ENCODE results near the gene SUOX. TPM values are rescaled to one million over a fixed set of nuclear protein-coding genes. Genes with fewer than 3 reads are reported as not detected.
"Not testable (repeated sequence)": the region's sequence is repeated elsewhere in the genome, so short reads cannot be mapped to it uniquely, and the experiment has no call there.

Gene SUOX
- total RNA-seq, 1 donor from 2014 or later, result 8.3 TPM

DNA sequence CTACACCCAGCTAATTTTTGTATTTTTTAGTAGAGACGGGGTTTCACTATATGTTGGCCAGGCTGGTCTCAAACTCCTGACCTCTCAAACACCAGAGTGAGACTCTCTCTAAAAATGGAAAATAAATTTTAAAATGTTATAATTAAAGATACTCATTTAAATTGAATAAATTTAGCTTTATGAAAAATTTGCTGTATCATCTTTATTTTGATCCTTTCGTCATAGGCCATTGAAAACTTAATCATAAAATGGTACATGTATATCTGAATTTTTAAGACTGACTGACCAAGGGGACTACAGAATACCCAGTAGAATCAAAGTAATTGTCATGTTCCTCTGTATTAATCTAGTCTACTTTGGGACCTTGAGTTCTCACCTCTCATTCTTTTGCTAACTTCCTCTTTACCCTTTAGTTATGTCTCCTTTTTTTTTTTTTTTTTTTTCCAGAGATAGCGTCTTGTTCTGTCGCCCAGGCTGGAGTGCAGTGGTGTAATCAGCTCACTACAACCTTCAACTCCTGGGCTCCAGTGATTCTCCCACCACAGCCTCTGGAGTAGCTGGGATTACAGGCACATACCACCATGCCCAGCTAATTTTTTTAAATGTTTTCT lies 13.7 kb upstream of the SUOX start:
- no peak for DNase-seq

DNA sequence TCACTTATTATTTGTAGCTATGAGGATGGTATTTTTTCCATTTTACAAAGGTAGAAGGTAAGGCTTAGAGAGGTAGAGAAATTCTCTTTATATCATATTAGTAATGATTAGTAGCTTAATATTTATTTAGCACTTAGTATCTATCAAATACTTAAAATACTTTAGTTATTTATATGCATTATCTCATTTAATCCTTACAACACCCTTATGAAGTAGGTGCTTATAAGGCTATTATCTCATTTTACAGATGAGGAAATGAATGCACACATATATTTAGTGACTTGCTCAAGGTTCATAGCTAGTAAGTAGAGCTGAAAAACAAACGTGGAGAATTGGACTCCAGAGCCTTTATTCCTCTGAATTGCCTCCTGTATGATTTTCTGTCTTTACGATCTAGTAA lies 12.2 kb upstream of the SUOX start:
- DNase-seq, result no peak

DNA sequence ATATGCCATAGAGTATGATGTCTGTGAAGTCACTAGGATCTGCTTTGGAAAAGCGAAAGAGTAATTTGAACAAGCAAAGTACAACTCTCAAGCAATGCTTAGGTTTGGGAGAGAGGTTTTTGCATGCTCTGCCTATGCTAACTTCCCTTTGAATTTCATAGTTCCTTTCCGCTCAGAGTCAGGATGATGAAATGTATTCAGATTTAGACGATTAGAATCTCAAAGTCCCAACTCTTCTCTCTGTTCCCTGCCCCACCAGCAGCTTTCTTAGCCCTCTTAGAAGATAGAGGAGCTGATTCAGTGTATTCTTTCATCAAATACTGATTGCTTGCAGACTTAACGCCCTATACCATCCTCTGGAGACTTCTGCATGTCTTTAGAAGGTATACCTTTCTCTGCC lies 11.7 kb upstream of the SUOX start:
- no peak for DNase-seq

DNA sequence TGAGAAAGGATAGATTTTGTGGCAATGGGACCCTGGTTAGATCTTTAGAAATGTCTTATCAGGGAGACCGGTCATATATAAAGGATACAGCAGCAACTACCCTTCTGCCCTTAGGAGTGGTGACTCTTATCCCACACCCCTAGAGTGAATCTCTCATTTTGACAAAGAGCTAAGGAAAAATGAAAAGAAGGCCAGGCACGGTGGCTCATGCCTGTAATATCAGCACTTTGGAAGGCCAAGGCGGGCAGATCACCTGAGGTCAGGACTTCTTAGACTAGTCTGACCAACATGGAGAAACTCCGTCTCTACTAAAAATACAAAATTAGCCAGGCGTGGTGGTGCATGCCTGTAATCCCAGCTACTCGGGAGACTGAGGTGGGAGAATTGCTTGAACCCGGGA lies 11.1 kb upstream of the SUOX start:
- not testable (repeated sequence) for DNase-seq

DNA sequence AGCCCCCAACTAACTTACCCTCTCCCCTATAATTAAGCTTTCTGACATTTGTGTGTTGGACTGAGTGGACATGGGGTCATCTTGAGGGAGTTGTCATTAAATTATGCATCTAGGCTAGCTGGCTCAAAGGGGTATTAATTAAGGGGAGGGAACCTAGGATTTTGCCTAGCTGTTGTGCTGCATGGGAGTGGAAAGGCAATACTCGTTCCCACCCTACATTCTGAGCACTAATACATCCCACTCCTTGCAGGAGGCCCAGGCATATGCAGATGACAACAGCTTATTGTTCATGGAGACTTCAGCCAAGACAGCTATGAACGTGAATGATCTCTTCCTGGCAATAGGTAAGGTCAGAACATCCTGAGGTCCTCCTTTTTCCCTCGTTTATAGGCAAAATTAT lies 6.0 kb upstream of the SUOX start:
- DNase-seq, result no peak

DNA sequence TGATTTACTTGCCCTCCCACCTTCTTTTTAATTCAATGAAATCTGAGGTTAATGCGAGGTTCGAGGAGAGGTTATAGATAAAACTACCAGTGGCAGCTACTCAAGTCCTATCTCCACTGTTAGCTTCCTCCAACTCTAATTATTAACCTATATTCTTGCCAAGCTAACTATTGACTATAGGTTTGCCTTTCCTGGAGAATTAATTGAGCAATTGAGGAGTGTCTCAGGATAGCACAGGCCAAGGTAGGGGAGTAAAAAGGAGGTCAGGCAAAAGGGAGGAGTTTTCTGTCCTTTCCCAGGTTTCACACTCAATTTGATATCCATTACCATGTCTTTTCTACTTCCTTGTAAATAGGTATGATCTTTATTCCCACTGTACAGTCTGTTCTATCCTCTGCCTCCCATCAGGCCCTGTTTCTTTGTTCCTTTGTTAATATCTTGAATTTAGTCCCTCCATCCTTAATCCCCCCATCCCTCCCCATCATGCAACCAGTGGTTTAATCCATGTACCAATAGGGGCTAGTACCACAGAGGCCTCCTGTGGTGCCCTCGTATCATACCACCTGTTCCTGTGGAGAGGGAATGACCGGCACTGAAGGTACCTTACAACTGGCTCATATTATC lies 3.7 kb upstream of the SUOX start:
- no peak for DNase-seq

DNA sequence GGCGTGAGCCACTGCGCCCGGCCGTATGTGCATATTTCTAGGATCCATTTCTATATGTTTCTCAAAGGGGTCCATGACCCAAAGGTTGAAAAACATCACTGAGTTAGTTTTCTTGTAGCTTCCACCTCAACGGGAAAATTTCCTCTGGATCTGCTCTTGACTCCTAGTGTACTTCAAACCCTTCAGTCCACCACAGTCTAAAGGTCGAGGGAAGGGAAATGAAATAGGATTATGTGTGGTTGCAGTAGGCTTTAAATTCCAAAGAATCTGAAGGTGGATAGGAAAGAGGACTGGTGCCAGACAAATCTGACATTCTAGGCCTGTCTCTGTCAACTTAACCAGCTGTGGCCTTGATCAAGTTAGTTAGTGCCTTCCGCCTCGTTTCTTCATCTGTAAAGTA lies 1.7 kb upstream of the SUOX start:
- DNase-seq, result no peak

DNA sequence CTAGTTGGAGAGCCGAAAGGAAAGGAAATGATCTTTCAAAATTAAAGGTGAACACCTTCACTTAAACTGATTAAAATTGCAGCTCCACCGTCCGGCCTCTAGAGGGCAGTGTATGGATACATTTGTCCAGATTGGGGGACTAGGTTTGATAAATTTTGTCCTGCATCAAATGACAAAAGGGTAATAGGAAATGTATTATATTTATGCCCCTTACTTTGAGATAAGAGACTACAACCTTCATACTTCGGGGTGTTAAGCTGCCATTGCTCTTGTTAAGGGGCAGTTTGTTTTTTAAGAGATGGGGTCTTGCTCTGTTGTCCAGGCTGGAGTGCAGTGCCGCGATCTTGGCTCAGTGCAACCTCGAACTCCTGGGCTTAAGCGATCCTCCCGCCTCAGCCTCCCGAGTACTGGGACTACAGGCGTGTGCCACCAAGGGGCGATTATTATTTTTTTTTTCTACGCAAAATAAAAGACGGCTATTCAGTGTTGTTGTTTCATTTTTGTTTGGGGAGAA lies 818 bp upstream of the SUOX start:
- peak; percentile 24 for DNase-seq

DNA sequence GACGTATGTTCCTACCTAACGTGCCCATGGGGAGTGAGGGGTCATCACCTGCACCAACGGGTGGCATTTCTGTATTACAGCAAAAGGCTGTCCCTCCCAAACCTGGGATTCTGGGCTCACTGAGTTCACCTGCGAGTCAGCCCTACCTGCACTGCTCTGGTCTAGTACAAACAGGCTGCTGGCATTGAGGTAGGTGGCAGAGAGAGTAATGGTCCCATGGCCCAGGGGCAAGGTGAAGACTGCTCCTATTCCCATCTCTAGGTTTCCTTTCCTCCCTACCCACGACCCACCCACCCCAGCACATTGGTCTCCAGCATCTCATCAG lies 421 bp downstream of the SUOX start:
- no peak for DNase-seq

DNA sequence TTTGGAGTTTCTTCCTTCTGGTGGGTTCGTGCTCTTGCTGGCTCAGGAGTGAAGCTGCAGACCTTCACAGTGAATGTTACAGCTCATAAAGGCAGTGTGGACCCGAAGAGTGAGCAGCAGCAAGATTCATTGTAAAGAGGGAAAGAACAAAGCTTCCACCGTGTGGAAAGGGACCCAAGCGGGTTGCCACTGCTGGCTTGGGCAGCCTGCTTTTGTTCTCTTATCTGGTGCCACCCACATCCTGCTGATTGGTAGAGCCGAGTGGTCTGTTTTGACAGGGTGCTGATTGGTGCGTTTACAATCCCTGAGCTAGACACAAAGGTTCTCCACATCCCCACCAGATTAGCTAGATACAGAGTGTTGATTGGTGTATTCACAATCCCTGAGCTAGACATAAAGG lies 2.4 kb downstream of the SUOX start:
- DNase-seq, result not testable (repeated sequence)

DNA sequence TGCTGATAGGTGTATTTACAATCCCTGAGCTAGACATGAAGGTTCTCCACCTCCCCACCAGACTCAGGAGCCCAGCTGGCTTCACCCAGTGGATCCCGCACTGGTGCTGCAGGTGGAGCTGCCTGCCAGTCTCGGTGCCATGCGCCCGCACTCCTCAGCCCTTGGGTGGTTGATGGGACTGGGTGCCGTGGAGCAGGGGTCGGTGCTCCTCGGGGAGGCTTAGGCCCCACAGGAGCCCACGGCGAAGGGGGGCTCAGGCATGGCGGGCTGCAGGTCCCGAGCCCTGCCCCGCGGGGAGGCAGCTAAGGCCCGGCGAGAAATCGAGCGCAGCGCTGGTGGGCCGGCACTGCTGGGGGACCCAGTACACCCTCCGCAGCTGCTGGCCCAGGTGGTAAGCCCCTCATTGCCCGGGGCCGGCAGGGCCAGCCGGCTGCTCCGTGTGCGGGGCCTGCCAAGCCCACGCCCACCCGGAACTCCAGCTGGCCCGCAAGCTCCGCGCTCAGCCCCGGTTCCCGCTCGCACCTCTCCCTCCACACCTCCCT lies 3.0 kb downstream of the SUOX start:
- not testable (repeated sequence) for DNase-seq

DNA sequence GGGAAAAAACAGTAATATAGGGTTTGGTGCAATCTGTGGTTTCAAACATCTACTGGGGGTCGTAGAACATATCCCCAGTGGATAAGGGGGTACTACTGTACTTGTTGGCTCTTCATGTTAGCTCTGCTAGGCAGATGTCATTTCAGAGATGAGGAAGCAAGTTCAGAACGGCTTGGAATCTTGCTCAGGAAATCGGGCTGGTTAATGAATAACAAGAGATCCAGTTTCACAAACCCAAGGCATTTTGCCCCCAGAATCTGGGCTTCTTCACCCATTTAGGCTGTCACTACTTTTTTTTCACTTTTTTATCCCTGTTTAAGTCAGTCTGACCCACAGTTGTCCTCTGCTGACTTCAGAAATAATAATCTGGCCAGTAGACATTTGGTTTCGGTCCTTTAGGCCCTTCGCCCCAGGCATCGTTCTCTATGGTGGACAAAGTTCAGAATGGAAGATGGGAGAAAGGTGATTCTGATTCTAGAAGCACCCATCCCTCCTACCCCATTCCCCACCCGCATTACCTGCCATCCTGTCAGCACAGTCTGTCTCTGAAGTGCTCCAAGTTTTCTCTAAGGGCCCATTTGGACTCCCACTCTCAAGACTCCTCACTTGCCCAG lies 4.5 kb downstream of the SUOX start:
- DNase-seq, result no peak

DNA sequence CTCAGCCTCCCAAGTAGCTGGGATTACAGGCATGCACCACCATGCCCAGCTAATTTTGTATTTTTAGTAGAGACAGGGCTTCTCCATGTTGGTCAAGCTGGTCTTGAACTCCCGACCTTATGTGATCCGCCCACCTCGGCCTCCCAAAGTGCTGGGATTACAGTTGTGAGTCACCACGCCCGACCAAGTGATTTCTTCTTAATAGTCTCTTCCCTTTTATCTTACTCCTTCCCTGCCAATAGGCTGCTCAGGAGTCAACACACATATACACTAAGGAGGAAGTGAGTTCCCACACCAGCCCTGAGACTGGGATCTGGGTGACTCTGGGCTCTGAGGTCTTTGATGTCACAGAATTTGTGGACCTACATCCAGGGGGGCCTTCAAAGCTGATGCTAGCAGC lies 6.3 kb downstream of the SUOX start:
- DNase-seq, result not testable (repeated sequence)

DNA sequence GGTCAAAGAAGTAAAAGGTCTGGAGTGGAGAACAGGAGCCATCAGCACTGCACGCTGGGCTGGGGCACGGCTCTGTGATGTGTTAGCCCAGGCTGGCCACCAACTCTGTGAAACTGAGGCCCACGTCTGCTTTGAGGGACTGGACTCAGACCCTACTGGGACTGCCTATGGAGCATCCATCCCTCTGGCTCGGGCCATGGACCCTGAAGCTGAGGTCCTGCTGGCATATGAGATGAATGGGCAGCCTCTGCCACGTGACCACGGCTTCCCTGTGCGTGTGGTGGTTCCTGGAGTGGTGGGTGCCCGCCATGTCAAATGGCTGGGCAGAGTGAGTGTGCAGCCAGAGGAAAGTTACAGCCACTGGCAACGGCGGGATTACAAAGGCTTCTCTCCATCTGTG lies 7.1 kb downstream of the SUOX start:
- no peak for DNase-seq

DNA sequence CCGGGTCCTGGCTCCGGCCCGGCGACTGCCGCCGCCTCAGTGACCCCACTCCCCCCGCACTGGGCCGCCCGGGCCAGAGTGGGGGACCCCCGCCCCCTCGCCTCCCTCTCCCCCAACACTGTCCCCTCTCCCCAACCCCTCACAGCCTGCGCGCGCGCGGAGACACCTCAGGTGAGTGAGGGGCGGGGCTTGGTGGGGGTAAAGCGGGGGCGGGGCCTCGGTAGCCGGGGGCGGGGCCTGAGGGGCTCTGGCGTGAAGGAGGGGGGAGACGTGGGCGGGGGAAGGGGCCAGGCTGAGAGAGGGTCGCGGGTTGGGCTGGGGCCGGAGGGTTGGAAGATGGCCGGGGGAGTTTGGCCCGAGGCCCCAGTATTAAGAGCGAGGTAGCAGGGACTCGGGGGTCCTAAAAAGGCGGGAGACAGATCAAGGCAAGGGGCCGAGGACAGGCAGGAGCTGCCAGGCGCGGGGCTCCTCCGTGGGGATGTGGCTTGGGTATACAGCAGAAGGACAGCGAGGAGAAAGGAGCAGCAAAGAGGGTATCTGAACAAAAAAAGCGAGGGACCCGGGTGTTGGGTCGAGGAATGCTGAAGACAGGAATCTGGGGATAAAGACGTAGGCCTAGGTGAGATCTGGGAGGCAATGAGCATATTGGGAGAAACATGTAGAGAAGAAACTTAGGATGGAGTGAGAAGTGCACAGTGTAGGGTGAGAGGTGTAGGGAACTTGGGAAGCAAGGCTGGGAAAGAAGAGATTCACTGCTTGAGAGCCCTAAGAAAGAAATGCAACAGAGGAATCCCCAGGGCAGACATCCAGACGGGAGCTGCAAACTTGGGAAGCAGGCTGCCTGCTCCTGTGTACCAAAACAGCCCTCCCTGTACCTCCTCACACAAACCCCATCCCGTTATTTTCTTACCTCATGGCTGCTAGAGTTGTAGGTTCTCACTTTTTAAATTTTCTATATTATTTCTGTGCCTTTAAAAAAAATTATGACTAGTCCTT lies 10.8 kb downstream of the SUOX start:
- peak; percentile 35 for DNase-seq

DNA sequence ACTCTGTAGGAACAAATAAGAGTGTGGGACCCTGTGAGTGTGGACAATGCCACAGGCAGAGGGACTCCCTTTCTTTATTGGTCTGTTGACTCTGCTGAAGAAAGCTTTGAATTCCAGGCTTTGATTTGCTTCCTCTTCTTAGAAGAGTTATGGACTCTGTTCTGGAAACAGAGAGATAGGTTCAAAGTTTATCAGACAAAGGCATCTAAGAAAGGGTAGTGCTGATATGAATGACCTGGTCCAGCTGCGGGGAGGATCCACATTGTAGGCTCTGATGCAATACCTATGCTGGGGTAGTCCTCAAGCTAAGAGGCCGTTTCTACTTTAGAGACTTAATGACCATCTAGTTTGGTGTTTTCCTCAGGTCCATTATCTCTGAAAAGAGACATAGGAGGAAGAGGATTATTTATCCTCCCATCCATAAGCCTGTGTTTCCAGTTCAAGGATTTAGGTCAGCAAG lies 13.1 kb downstream of the SUOX start:
- DNase-seq, result no peak

DNA sequence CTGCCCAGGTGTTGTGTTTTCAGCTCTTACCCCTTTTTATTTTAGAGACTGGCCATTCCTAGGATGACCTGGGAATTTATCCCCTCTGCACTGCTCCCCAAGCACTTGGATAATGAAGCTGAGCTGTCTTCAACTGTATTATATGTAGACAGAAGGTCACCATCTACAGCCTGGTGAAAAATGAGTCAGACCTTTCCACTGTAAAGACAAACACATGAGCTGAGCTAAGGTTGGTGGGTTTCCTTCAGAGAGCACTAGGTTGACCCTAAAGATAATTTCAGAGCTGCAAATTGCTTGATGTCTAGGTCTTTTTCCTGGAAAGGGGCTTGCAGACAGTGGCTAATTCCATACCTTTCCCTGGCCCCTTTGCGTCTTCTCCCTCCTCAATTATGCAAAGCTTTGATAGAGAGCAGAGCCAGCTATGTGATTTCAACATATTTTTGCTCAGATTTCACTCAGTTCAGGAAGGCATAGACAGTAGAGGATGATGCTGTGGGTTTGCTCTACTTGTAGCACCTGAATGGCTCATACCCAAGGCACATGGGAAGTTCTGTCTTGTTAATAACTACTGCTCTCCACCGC lies 14.5 kb downstream of the SUOX start:
- no peak for DNase-seq

DNA sequence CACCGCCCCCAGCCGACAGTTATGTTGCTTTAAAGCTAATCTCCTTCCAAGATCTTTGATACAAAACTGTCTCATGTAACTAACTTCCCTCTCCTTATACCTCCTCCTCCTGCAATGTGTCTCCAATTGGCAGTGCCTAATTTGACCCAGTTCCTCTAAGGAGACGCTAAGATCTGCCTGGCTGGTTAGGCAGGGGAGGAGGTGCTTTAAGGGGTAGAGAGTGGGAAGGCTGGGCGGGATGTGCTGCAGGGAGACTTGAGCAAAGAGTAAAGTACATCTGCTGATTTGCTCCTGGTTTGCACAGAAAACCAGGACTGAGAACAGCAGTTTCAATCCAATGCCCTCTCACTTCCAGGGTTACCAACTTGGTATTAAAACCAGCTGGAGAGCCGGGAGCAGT lies 16.4 kb downstream of the SUOX start:
- peak; percentile 20 for DNase-seq

DNA sequence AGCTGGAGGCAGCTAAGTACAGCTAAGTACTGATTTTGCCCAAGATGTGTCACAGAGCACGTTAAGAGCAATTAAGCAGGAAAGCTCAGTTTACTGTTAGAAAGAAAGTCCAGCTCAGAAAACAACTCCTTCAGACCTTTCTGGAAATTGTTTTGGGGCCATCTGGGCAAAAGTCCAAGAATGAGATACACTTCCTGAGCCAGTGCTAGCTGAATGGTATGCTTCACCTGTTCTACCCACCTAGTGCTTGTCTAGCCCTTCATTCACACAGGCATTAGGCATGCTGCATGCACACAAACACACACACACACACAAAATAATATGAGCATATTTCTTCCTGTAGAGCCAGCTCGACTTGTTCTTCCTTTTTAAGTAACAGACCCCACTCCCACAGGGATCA lies 17.1 kb downstream of the SUOX start:
- DNase-seq, result no peak

DNA sequence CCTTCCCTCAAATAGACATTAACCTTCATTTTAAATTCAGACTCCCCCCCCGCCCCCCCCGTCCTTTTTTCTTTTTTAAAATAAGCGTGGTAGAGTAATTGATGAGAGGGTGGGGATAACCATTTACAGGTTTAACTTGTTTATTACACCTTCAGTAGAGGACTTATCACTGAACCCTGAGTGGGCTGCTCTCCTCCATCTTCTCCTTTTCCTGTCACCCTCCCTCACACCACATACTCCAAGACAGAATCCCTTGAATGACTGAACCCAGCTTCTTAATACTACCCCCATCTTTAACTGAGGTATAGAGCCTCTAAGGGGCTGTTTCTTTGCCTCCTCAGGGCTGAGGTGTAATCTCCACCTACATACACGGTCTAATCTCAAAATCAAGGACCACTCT lies 20.1 kb downstream of the SUOX start:
- DNase-seq, result no peak

DNA sequence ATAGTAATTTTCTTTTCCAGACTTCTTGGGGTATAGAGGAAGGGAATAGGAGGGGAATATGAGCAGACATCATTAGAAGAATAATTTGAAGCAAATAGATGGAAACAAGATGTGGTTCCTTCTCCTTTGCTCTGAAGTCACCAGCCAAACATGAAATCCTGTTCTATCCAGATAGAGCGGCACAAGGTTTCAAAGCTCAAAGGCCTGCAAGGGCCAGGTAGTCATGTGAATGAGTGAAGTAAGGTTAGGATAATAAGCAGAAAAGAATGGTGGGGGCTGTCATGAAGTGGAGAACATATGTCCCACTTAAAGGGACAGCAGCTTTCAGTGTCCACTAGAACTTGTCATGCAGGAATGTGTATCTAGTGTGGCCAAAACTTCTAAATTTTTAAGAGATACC lies 21.3 kb downstream of the SUOX start:
- no peak for DNase-seq
